ENCODE results near the gene ZDHHC17. TPM values are rescaled to one million over a fixed set of nuclear protein-coding genes. Genes with fewer than 3 reads are reported as not detected.

The ZDHHC17 gene
- polyA plus RNA-seq, 1 donor (not counting 4 experiments of a cell fraction or from before 2014, with no cell fraction given), result 28.2 TPM

- Histone ChIP-seq H3K4me1 (ENCODE audit: control insufficient read depth, extremely low read depth, insufficient read depth, low read length) (no peaks in the 10 kb centered on the region), H3K4me3 (ENCODE audit: control insufficient read depth in 2 of 3, extremely low read depth in 1 of 3, insufficient read depth in 2 of 3, low read depth in 1 of 3, low read length in 3 of 3) (no peak overlapping the region), H3K9me3 (ENCODE audit: control insufficient read depth, low read depth, low read length) (no peaks in the 10 kb centered on the region), H3K79me2 (ENCODE audit: control insufficient read depth, insufficient read depth, low read length) (no peaks in the 10 kb centered on the region), H3K36me3 (ENCODE audit: control insufficient read depth in 2 of 2, extremely low read depth in 1 of 2, insufficient read depth in 2 of 2, low read length in 2 of 2) (peaks cover 3 to 10% of the 10 kb centered on the region in 2 experiments), H2AFZ (ENCODE audit: control insufficient read depth, low read length) (no peak overlapping the region), H4K20me1 (ENCODE audit: control insufficient read depth, extremely low read depth, insufficient read depth, low read length) (no peaks in the 10 kb centered on the region), H3K9ac (ENCODE audit: control insufficient read depth, extremely low read depth, insufficient read depth, low read length) (no peak overlapping the region), H3K4me2 (ENCODE audit: control insufficient read depth, extremely low read depth, insufficient read depth, low read depth, low read length) (no peak overlapping the region), H3K27ac (ENCODE audit: control insufficient read depth, insufficient read depth, low read length) (no peak overlapping the region), H3K27me3 (ENCODE audit: control insufficient read depth, extremely low read depth, insufficient read depth, low read length) (no peaks in the 10 kb centered on the region), H3K9me1 (ENCODE audit: control insufficient read depth, extremely low read depth, insufficient read depth, low read length) (no peaks in the 10 kb centered on the region)
- TF ChIP-seq EZH2 (IDR thresholded peaks at IDR 0.05; ENCODE audit: low read length) (no peak), CTCF (optimal IDR thresholded peaks at IDR 0.05 in 1 of 3, IDR thresholded peaks at IDR 0.05 in 1 of 3, conservative IDR thresholded peaks at IDR 0.05 in 1 of 3; ENCODE audit: extremely low read depth in 1 of 3, insufficient read depth in 2 of 3, low read length in 3 of 3) (no peak)
- FAIRE-seq (no peak), DNase-seq (ENCODE audit: low read depth, low spot score) (no peak)
- dilution Hi-C loops (cut with MboI; ENCODE audit: extremely low pct_ligation_motif_present, low sequenced_read_pairs), result no loop called here
These were observed 92.2 kb downstream of the ZDHHC17 start for GRCh38 chr12:76856018-76856644.

- H3K9me1 ChIP-seq (ENCODE audit: control insufficient read depth, extremely low read depth, insufficient read depth, low read length), result no peaks in the 10 kb centered on the region
- peaks cover 8 to 13% of the 10 kb centered on the region in 2 experiments for H3K36me3 ChIP-seq (ENCODE audit: control insufficient read depth in 2 of 2, extremely low read depth in 1 of 2, insufficient read depth in 2 of 2, low read length in 2 of 2)
- FAIRE-seq (no peak), DNase-seq (ENCODE audit: low read depth, low spot score) (no peak)
- no peak overlapping the region for H3K27ac ChIP-seq (ENCODE audit: control insufficient read depth, insufficient read depth, low read length)
- no peaks in the 10 kb centered on the region for H3K9me3 ChIP-seq (ENCODE audit: control insufficient read depth, low read depth, low read length)
- no peaks in the 10 kb centered on the region for H3K79me2 ChIP-seq (ENCODE audit: control insufficient read depth, insufficient read depth, low read length)
- TF ChIP-seq CTCF (optimal IDR thresholded peaks at IDR 0.05 in 1 of 3, IDR thresholded peaks at IDR 0.05 in 1 of 3, conservative IDR thresholded peaks at IDR 0.05 in 1 of 3; ENCODE audit: extremely low read depth in 1 of 3, insufficient read depth in 2 of 3, low read length in 3 of 3) (no peak), EZH2 (IDR thresholded peaks at IDR 0.05; ENCODE audit: low read length) (no peak)
- H3K4me1 ChIP-seq (ENCODE audit: control insufficient read depth, extremely low read depth, insufficient read depth, low read length), result no peaks in the 10 kb centered on the region
- dilution Hi-C loops (cut with MboI; ENCODE audit: extremely low pct_ligation_motif_present, low sequenced_read_pairs), result no loop called here
- no peak overlapping the region for H3K9ac ChIP-seq (ENCODE audit: control insufficient read depth, extremely low read depth, insufficient read depth, low read length)
- no peaks in the 10 kb centered on the region for H4K20me1 ChIP-seq (ENCODE audit: control insufficient read depth, extremely low read depth, insufficient read depth, low read length)
- no peak overlapping the region for H3K4me2 ChIP-seq (ENCODE audit: control insufficient read depth, extremely low read depth, insufficient read depth, low read depth, low read length)
- H2AFZ ChIP-seq (ENCODE audit: control insufficient read depth, low read length), result no peak overlapping the region
- H3K4me3 ChIP-seq (ENCODE audit: control insufficient read depth in 2 of 3, extremely low read depth in 1 of 3, insufficient read depth in 2 of 3, low read depth in 1 of 3, low read length in 3 of 3), result no peak overlapping the region
- H3K27me3 ChIP-seq (ENCODE audit: control insufficient read depth, extremely low read depth, insufficient read depth, low read length), result no peaks in the 10 kb centered on the region
These were observed 95.7 kb downstream of the ZDHHC17 start for GRCh38 chr12:76859611-76860010.
